LoVo (cell line): ENCODE measurements around the gene ZNF57.
"Not testable (repeated sequence)": the region's sequence is repeated elsewhere in the genome, so short reads cannot be mapped to it uniquely, and the experiment has no call there.

ENCODE experiments used
- DNase-seq: peaks from one replicate; pipeline ENCODE4 v3.0.0-alpha.2; 2016; ENCODE audit warnings: low spot score

ZNF57 gene

GRCh38 chr19:2952953-2953481 lies 52.3 kb downstream of the ZNF57 start:
- peak; percentile 52 for DNase-seq

- no peak for DNase-seq
These were observed 56.4 kb downstream of the ZNF57 start for GRCh38 chr19:2957160-2957559.

- DNase-seq, result no peak
These were observed 59.4 kb downstream of the ZNF57 start for GRCh38 chr19:2960120-2960519.

GRCh38 chr19:2962018-2962670 lies 61.4 kb downstream of the ZNF57 start:
- DNase-seq, result peak; percentile 75

- no peak for DNase-seq
These were observed 62.4 kb downstream of the ZNF57 start for GRCh38 chr19:2963122-2963521.

GRCh38 chr19:2963631-2964030 lies 62.9 kb downstream of the ZNF57 start:
- not testable (repeated sequence) for DNase-seq

GRCh38 chr19:2964874-2965273 lies 64.1 kb downstream of the ZNF57 start:
- no peak for DNase-seq

GRCh38 chr19:2967972-2968371 lies 67.2 kb downstream of the ZNF57 start:
- no peak for DNase-seq
